Skeletal muscle cell (primary cell): ENCODE data around the gene PCSK7.
"Not testable (repeated sequence)": the region's sequence is repeated elsewhere in the genome, so short reads cannot be mapped to it uniquely, and the experiment has no call there.

Experiments
- DNase-seq: peaks from one replicate; pipeline ENCODE4 v3.0.0-alpha.2; 2010; ENCODE audit warnings: low read depth
- H3K4me3 ChIP-seq: 2 replicates; pipeline ENCODE4 v1.5.1; 2011; ENCODE audit warnings: low read depth, mild to moderate bottlenecking, control low read depth, low read length, moderate library complexity

The PCSK7 gene

DNA sequence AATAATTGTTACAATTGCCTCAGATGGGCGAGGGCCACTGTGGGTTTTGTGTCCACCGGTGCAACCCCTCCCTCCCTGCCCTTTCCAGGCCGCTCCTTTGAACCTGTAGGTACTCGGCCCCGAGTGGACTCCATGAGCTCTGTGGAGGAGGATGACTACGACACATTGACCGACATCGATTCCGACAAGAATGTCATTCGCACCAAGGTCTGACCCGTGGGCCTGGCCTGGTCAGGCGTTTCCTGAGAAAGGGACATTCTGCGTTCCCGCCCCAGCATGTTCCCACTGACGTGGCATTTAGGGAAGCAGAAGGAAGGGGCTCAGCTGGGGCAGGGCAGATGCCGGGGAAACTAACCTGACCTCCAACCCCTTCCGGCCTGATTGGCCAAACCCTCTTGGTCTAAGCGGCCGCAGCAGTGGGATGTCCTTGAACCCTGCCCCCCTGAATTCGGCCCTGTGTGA lies 43.2 kb downstream of the PCSK7 start:
- H3K4me3 ChIP-seq: no peak overlapping the region
- DNase-seq: no peak

DNA sequence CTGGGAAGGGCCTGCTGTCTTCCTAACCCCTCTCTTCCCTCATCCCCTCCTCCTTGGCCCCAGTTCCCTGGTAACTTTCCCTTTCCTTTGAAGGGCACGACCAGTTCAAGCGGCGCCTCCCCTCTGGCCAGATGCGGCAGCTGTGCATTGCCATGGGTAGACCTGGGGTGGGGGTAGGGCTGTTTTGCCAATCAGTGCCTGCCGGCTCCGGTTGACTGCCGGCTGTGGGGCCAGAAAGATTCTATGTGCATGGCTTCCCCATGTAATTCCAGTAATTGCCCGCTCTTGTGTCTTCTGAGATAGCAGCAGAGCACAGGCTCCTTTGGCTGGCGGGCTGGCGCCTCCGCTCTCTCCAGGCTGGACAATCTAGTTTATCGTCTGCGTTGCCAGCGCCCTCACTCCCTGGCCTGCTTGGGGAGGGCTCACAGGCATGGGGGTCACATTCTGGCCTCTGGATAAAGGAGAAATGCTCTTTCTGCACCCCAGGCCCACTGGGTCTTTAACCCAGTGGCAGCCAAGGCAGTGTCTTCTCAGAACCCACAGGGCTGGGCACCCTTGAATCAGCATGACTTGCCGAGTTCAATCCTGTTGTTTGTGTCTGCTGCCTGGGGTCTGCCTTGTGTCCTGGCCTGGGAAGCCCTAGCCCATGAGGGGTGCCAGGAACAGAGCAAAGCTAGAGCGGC lies 43.9 kb downstream of the PCSK7 start:
- no peak for DNase-seq

DNA sequence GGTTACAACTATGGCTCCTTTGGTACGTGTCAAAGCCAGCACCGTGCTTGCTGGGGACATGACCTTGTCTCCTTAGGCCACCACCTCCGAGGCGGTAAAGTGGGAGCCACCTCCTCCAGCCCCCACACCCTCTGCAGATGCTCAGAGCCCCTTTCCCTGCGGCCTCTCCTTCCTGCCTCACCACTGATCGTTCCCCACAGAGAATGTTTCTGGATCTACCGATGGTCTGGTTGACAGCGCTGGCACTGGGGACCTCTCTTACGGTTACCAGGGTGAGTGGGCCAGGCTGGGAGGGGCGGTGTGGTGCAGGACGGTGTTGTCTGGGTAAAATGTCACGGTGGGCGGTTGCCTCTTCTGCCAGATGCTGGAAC lies 44.5 kb downstream of the PCSK7 start:
- H3K4me3 ChIP-seq: no peak overlapping the region
- DNase-seq: no peak

More for the DNA sequence above, 43.9 kb downstream of the PCSK7 start:
- H3K4me3 ChIP-seq: no peak overlapping the region

DNA sequence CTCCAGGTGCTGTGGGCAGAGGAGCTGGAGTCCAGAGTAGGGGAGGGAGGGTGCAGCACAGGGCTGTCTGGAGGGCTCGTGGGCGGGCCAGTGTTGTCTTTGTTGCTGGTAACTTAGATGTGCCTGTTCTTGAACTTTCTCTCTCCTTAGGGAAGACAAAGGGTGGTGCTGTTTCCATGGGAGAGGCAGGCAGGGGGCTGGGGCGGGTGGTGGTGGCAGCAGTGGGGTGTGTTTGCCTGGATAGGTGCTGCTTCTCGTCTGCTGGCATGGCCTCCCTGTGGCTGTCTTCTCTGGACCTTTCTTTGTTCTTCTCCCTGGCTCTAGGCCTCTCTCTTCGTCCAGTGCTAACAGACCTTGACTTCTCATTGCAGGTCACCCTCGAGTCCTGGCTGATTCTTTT lies 44.9 kb downstream of the PCSK7 start:
- no peak overlapping the region for H3K4me3 ChIP-seq
- no peak for DNase-seq

DNA sequence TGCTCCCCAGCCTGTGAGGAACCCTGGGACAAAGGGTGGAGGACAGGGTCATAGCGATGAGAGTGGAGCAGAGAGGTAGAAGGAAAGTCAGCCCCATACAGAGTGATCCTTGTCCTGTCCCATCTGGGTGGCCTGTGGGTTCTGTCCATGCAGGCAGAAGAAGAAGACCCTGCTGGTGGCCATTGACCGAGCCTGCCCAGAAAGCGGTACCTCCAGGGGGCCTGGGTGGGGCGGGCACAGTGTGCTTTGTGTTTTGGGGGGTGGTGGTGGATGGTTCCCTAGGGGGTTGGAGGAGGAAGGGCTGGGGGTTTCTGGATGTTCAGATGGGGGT lies 45.5 kb downstream of the PCSK7 start:
- H3K4me3 ChIP-seq: no peak overlapping the region
- DNase-seq: no peak

DNA sequence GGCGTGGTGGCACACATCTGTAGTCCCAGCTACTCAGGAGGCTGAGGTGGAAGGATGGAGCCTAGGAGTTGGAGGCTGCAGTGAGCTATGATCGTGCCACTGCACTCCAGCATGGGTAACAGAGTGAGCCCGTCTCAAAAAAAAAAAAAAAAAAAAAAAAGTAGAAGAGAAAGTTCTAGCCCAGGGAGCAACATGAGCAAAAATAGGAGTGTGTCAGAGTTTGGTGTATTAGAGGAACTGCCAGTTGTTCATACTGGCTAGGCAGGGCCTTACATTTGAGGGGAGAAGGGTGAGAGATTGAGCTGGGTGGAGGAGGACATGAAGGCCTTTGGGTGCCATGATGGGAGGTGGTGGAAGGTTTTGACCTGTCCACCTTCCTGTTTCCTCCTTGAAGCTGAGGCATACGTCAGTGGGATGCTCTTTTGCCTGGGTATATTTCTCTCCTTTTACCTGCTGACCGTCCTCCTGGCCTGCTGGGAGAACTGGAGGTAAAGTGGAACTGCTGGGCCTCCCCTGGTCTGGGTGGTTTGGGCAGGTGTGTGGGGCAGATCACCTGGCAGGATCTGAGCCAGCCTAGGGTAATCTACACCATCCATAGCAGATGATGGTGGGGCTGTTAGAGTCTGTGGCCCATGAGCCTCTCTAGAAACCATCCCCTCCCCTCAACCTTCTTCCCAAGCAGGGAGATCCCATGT lies 46.0 kb downstream of the PCSK7 start:
- DNase-seq: no peak
- H3K4me3 ChIP-seq: no peak overlapping the region

DNA sequence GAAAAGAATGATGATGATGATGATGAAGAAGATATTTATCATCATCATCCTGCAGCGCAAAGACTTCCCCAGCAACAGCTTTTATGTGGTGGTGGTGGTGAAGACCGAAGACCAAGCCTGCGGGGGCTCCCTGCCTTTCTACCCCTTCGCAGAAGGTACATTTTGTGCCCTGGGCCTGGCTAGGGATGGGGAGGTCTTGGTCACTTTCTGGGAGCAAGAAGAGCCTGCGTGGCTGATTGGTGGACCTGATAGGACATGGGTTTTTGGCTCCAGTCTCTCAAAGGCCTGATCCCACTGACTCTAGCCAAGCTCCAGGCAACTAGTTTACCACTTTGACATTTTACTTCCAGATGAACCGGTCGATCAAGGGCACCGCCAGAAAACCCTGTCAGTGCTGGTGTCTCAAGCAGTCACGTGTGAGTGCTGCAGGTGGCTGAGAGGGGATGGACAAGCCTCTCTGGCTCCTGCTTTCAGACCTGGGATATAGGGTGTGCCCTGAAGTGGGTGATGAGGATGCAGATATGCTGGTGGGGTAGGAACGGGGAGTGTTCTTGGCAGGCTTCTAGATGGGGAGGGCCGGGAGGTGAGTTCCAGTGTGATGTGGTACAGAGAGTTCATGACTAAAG lies 48.0 kb downstream of the PCSK7 start:
- no peak overlapping the region for H3K4me3 ChIP-seq
- no peak for DNase-seq

DNA sequence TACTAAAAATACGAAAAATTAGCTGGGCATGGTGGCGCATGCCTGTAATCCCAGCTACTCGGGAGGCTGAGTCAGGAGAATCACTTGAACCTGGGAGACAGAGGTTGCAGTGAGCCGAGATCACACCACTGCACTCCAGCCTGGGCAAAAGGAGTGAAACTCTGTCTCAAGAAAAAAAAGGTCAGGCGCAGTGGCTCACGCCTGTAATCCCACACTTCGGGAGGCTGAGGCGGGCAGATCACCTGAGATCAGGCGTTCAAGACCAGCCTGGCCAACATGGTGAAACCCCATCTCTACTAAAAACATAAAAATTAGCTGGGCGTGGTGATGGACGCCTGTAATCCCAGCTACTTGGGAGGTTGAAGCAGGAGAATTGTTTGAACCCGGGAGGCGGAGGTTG lies 48.7 kb downstream of the PCSK7 start:
- H3K4me3 ChIP-seq, DNase-seq: not testable (repeated sequence)

DNA sequence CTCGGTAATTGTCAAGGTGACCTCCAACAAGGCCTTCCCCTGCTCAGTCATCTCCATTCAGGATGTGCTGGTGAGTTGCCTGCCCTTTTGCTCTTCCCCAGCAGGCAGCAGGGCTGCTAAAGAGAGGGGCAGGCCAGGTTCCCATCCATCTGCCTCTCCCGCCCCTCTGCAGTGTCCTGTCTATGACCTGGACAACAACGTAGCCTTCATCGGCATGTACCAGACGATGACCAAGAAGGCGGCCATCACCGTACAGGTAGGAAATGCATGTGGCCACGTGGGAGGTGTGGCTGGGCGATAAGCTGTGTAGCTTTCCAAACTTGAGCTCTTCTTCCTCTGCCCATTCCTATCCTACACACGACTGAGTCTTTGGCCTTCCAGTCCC lies 49.3 kb downstream of the PCSK7 start:
- DNase-seq: no peak
- H3K4me3 ChIP-seq: no peak overlapping the region

DNA sequence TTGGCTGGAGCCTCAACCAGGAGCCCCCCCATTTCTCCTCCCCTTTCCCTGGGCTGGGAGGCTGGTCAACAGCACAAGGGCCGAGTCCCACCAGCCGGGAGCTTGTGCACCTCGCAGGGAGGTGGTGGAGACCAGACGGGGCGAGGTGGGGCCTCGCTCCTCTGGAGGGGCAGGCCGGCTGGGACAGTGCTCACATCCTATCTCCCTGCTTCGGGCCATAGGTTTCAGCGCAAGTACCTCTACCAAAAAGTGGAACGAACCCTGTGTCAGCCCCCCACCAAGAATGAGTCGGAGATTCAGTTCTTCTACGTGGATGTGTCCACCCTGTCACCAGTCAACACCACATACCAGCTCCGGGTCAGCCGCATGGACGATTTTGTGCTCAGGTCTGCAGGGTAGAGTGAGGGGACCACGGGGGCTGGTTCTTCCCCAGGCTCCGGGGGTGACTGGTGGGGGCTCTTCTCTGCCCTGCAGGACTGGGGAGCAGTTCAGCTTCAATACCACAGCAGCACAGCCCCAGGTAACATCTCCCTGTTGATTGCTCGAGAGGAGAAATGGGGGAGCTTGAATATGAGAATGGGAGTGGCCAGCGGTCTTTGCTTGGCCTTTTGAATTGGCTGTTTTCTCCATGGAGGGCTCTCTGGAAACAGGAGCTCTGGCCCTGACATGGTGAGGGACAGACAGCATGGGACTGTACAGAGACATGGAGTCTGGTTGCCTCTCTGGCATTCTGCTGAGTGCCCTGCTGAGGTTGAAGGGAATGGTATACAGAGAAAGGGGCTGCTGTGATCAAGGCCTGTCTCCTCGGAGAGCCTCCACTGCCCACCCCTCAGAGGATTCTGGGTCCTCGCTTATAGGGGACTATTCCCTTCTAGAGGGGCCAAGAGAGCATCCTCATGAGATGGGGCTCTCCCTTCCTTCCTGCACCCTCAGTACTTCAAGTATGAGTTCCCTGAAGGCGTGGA lies 50.0 kb downstream of the PCSK7 start:
- no peak overlapping the region for H3K4me3 ChIP-seq

DNA sequence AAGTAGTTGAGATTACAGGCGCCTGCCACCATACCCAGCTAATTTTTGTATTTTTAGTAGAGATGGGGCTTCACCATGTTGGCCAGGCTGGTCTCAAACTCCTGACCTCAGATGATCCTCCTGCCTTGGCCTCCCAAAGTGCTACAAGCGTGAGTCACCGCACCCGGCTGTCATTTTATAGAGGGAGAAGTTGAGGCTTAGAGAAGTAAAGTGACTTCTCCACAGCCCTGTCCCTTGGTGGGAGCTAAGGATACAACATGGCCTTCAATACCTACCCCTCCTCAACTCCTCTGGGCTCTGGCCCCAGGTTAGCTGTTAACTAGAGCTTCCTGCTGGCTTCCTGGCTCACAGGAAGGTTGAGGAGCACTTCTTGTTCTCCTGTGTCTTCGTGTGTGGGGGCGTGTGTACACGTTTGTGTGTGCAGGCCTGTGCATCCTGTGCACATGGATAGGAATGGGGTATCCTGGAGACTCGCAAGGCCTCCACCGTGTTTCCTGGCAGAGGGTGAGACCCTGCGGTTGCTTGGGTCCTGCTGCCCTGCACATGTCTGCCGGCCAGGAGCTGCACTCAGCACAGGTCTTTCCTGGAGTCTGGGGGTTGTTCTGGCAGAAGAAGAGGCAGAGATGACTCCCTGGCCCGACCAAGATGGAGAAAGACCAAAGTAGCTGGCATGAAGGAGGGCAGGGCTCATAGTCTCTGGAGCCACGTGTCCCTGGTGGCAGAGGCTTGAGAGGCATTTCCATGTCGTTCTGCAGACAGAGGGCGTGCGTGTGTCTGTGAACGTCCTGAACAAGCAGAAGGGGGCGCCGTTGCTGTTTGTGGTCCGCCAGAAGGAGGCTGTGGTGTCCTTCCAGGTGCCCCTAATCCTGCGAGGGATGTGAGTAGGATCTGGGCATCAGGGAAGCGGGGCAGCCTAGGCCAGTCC lies 51.0 kb downstream of the PCSK7 start:
- no peak overlapping the region for H3K4me3 ChIP-seq
- peak; percentile 30 for DNase-seq

More for the DNA sequence above, 50.0 kb downstream of the PCSK7 start:
- no peak for DNase-seq

DNA sequence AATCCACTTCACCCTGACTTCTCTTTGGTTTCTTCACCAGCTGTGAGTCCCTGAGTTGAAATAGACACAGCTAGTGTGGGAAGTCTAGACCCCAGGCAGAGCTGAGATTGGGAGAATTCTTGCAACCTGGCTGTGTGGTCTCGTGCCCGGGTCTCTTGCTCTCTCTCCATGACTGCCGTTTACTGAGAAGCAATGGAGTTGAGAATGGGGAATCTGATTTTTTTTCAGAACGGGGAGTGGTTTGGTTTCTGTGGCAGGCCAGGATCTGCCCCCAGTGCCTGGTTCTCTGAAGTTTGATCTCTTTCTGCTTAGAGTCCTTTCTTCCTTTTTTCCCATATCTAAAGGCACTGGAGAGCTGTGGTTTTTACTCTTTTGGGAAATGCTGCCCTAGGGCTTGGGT lies 51.9 kb downstream of the PCSK7 start:
- DNase-seq: no peak
- H3K4me3 ChIP-seq: peak overlapping the region; percentile 82

DNA sequence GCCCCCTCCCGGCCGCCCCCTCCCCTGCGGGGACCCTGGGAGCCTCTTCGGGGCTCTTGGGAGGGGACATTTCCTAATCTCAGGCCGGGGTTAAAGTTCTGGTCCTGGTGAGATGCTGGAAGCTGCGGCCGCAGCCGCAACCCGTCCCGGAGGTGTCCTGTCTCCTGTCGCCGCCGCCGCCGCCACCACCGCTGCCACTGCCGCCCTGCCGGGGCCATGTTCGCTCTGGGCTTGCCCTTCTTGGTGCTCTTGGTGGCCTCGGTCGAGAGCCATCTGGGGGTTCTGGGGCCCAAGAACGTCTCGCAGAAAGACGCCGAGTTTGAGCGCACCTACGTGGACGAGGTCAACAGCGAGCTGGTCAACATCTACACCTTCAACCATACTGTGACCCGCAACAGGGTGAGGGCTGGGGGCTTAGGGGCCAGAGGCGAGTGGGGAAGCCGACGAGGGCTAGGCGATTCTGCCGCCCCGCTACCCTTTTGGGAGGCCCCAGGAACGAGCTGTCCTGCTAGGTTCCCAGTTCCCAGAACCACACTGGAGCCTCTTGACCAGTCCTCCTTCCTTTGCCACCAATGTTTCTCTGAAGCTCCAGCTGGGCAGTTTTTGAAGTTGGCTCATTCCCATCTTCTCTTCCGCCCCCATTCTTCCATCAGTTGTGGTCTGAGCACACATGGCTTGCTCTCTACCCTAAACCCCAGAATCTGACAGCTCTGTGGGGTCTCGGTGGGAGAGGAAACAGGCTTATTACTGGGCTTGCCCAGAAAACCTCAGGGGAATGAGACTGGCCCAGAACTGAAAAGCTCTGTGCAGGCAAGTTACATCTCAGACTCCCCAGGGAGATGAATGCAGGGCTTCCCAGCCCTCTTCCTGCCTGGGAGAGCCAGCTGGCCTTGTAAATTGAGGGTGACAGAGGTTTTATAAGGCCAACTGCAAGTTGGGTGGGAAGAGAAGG lies 52.5 kb downstream of the PCSK7 start:
- DNase-seq: no peak
- H3K4me3 ChIP-seq: peak overlapping the region; percentile 82

DNA sequence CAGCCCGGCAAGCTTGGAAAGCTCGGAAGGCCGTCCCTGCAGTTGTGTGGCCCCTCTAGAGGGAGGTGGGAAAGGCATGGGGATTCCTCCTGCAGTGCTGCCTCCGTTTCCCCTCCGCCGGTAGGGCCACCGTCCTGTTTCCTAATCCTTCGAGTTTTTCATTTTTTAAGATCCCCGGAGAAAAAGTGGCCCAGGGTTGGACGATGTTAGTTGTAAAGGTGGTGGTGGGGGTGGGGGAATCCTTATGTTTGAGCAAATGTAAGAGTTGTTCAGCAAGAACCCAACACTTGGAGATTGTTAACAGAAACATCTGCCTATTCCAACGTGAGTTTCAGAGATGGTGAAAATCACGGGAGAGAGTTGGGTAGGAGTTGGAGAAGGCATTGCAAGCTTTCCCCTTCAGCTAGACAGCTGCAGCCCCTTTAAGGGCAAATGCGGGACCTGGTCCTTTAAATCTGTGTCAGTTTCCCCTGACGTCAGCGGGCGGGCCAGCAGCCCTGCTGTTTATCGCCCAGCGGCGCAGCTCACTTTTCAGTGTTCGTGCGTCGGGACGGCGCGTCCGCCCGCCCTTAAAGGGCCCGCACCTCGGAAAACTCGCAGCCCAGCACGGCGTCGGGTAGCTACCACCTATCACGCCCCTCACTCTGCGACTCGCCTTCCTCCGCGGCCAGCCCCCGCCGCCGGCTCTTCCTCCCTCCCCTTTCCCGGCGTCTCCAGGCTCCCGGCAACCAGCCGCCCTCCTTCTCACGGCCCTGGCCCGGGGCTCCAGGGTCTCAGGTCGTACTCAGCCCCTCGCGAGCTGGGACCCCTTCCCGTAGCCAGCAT lies 53.5 kb downstream of the PCSK7 start, which contains the start of gene SIDT2:
Gene SIDT2, plus strand, starts transcription at position 534 of the 825 bp plus-strand sequence. CDS start 521 bp downstream, outside the sequence.
- DNase-seq: peak; percentile 84

DNA sequence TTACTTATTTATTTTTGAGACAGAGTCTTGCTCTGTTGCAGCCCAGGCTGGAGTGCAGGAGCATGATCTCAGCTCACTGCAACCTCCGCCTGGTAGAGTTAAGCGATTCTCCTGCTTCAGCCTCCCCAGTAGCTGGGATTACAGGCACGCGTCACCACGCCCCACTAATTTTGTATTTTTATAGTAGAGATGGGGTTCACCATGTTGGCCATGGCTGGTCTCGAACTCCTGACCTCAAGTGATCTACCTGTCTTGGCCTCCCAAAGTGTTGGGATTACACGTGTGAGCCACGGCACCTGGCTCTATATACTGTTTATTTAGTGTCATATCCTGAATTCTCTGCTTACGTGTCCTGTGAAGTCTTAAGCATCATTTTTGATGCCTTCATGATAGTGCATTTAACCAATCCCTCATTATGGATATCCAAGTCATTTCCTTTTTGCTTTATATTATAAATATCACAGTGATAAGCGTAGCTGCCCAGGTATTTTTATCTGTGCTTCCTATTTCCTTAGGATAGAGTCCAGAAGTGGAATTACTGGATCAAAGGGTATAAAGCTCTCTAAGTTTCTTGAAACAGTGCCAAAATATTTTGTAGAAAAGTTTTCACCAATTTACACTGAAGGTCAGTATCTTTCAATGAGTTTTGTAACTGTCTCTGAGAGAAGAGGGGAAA lies 54.2 kb downstream of the PCSK7 start:
- H3K4me3 ChIP-seq: peak overlapping the region; percentile 82
- DNase-seq: no peak

More for the DNA sequence above, 53.5 kb downstream of the PCSK7 start, which contains the start of gene SIDT2:
- peak within 1 kb of the TSS; percentile 82 for H3K4me3 ChIP-seq

DNA sequence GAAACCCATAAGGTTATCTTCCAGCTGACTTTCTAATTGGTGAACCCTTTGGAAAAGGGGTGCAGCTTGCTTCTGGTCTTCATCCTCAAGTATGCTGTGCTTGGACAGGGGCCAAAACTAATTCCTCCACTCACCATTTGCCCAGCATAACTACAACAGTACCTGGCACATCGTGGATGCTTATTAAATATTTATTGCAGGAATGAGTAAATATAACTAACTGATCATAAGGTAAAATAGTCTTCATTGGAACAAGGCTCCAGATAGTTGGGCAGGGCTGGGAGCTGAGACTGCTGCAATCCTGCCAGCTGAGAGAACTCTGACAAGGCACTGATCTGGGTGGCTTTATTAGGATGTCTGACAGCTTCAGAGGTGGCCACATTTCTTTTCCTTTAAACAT lies 55.7 kb downstream of the PCSK7 start:
- no peak for DNase-seq
- H3K4me3 ChIP-seq: no peak overlapping the region
